GM12878 (cell line): Measurements from ENCODE around the gene SCMH1. TPM values are rescaled to one million over a fixed set of nuclear protein-coding genes. Genes with fewer than 3 reads are reported as not detected.

Experiments used
- ATAC-seq: fragments of 200-7000 bp; cut with Tn5 transposase; 3 replicates; pipeline ENCODE4 v1.9.1; 2020; ENCODE audit warnings: mild to moderate bottlenecking, moderate library complexity
- BruUV-seq: library from RNA; stranded (reverse); fragments of 400-500 nt; replicated peaks from 2 replicates; lab custom pipeline; 2021; lab: Mats Ljungman, UMichigan
- CTCF ChIA-PET: fragments of 300-600 bp; sonication (Branson Sonifier 250); formaldehyde crosslinking; extraction: SDS; loops from one replicate; lab custom pipeline; 2021; ENCODE audit warnings: inconsistent platforms; lab: Yijun Ruan, JAX
- POLR2A ChIA-PET: fragments of 350-600 bp; formaldehyde crosslinking; extraction: SDS; loops from one replicate; lab custom pipeline; 2021; ENCODE audit warnings: inconsistent platforms; lab: Charles Lee
- RAD21 ChIA-PET: fragments of 300-600 bp; sonication (Branson Sonifier 250); formaldehyde crosslinking; loops from one replicate; lab custom pipeline; 2023; ENCODE audit warnings: antibody characterized with exemption; ENCODE audit not compliant: unreplicated experiment; lab: Charles Lee
- SMC1A ChIA-PET: fragments of 300-600 bp; sonication (Branson Sonifier 250); formaldehyde crosslinking; loops from one replicate; lab custom pipeline; 2023; ENCODE audit not compliant: unreplicated experiment, uncharacterized antibody; lab: Charles Lee
- DNase-seq: peaks from one replicate; pipeline ENCODE4 v3.0.0-alpha.2; 2011; ENCODE audit warnings: low read depth, low spot score
- FAIRE-seq: peaks from 3 replicates; lab custom pipeline; 2011; peaks lifted over from hg19 to GRCh38; lab: Jason Lieb, UNC
- H2AFZ ChIP-seq: 2 replicates; pipeline ENCODE4 v1.6.0; 2011; ENCODE audit warnings: low read depth, low read length, control low read depth; ENCODE audit not compliant: control insufficient read depth
- H3K27ac ChIP-seq: 2 replicates; pipeline ENCODE4 v1.5.1; 2011; ENCODE audit warnings: control low read depth; ENCODE audit not compliant: control insufficient read depth, insufficient read depth
- H3K27me3 ChIP-seq, 2 experiments: replicated peaks in 1 of 2; 2 replicates each; pipeline versions ENCODE4 v1.6.0 to v1.6.1; 2011; ENCODE audit warnings: low read length in 1 of 2; ENCODE audit not compliant: control insufficient read depth in 2 of 2, insufficient read depth in 2 of 2
- H3K36me3 ChIP-seq, 2 experiments: 2 replicates each; pipeline ENCODE4 v1.5.1; 2011; ENCODE audit warnings: low read length in 1 of 2; ENCODE audit not compliant: control insufficient read depth in 2 of 2, insufficient read depth in 2 of 2
- H3K4me1 ChIP-seq: 2 replicates; pipeline ENCODE4 v1.6.1; 2011; ENCODE audit warnings: mild to moderate bottlenecking, low read length, moderate library complexity, mixed read lengths; ENCODE audit not compliant: control insufficient read depth, insufficient read depth
- H3K4me2 ChIP-seq: 2 replicates; pipeline ENCODE4 v1.6.0; 2011; ENCODE audit warnings: control low read depth; ENCODE audit not compliant: control insufficient read depth, insufficient read depth
- H3K4me3 ChIP-seq: fragments of 200-600 bp; sonication (generic); 2 replicates; pipeline ENCODE4 v1.5.1; 2016
- H3K79me2 ChIP-seq: 2 replicates; pipeline ENCODE4 v1.6.0; 2011; ENCODE audit warnings: low read length; ENCODE audit not compliant: control insufficient read depth, insufficient read depth
- H3K9ac ChIP-seq: 2 replicates; pipeline ENCODE4 v1.8.0; 2011; ENCODE audit warnings: low read length, control low read depth, mixed read lengths; ENCODE audit not compliant: control insufficient read depth, insufficient read depth
- H3K9me3 ChIP-seq: replicated peaks from 3 replicates; pipeline ENCODE4 v1.5.1; 2011; ENCODE audit warnings: mild to moderate bottlenecking, low read length; ENCODE audit not compliant: control insufficient read depth, insufficient read depth
- H4K20me1 ChIP-seq: 2 replicates; pipeline ENCODE4 v1.6.0; 2011; ENCODE audit not compliant: control insufficient read depth, insufficient read depth
- CBX5 ChIP-seq: sonication (generic); IDR thresholded peaks from 2 replicates; pipeline ENCODE4 v1.6.1; 2016; ENCODE audit warnings: low read depth, moderate library complexity, mild to moderate bottlenecking, inconsistent platforms
- IKZF1 ChIP-seq: fragments of 450-650 bp; conservative IDR thresholded peaks from 2 replicates; pipeline ENCODE4 v1.6.1; 2017; ENCODE audit warnings: antibody characterized with exemption, mild to moderate bottlenecking
- MTA2 ChIP-seq: fragments of 450-650 bp; IDR thresholded peaks from 2 replicates; pipeline ENCODE4 v1.6.1; 2016; ENCODE audit warnings: low read depth, mild to moderate bottlenecking, moderate library complexity
- NBN ChIP-seq: fragments of 450-650 bp; IDR thresholded peaks from 2 replicates; pipeline ENCODE4 v1.6.1; 2016
- RCOR1 ChIP-seq: conservative IDR thresholded peaks from 2 replicates; pipeline ENCODE4 v1.6.1; 2012; ENCODE audit warnings: low read depth, low read length, improper control_type of control experiment
- STAT3 ChIP-seq: IDR thresholded peaks from 2 replicates; pipeline ENCODE4 v1.6.1; 2011; ENCODE audit warnings: low read depth, low read length, improper control_type of control experiment
- ZNF622 ChIP-seq: fragments of 450-650 bp; IDR thresholded peaks from 2 replicates; pipeline ENCODE4 v1.6.1; 2017; ENCODE audit warnings: mild to moderate bottlenecking, inconsistent platforms
- WGBS: methylation state at CpG from one replicate; pipeline ENCODE4 v1.1.6; 2016; ENCODE audit warnings: low lambda C conversion rate; ENCODE audit not compliant: insufficient replicate concordance, insufficient coverage; ENCODE audit errors: missing lambda C conversion rate; 5-methylcytosine and 5-hydroxymethylcytosine counted together
- in situ Hi-C: fragments of 300-500 bp; cut with MboI; formaldehyde crosslinking; loops from 9 replicates; pipeline ENCODE4 v1.14.3; 2018; ENCODE audit warnings: mixed read lengths
- intact Hi-C: fragments of 100-400 bp; cut with micrococcal nuclease; formaldehyde crosslinking; loops from one replicate; pipeline ENCODE4 v1.14.2; 2022; ENCODE audit not compliant: unreplicated experiment
- polyA plus RNA-seq, 11 experiments: library from polyadenylated mRNA; depleted of rRNA in 4 of 11; unstranded in 6 of 11; stranded (reverse) in 5 of 11; fragments of >200 nt; fragmentation: Nextera tagmentation in 4 of 11; fragmentation: Illumina TruSeq in 1 of 11; extraction: Ambion mirVana in 4 of 11; extraction: Trizol in 1 of 11; gene quantifications; 1 replicate in 1 of 11; 2 replicates in 10 of 11; pipeline versions ENCODE4 v1.2.1 to v1.2.3, GENCODE V29; 2011 to 2016; ENCODE audit warnings: inconsistent platforms in 2 of 11, missing spikeins in 2 of 11, low read depth in 1 of 11
- total RNA-seq, 4 experiments: library from RNA; depleted of rRNA in 3 of 4; stranded (reverse); fragments of >200 nt in 3 of 4; fragmentation: Illumina TruSeq in 1 of 4; extraction: Trizol in 1 of 4; gene quantifications; 2 replicates each; pipeline versions ENCODE4 v1.2.1 to v1.2.3, GENCODE V29; 2013 to 2021
- TF ChIP-seq, protein P1 (sequence below): fragments of 450-650 bp; IDR thresholded peaks from 2 replicates; pipeline ENCODE4 v1.6.1; 2017; ENCODE audit warnings: mild to moderate bottlenecking
- TF ChIP-seq, protein P2 (sequence below): IDR thresholded peaks from 2 replicates; pipeline ENCODE4 v1.6.1; 2012; ENCODE audit warnings: low read length, inconsistent platforms

The SCMH1 gene
- total and polyA plus RNA-seq, 10 of the 15 experiments (the other 5 are each of a cell fraction or from before 2014, with no cell fraction given): 7.5 to 44.1 (median 27.8) TPM

DNA sequence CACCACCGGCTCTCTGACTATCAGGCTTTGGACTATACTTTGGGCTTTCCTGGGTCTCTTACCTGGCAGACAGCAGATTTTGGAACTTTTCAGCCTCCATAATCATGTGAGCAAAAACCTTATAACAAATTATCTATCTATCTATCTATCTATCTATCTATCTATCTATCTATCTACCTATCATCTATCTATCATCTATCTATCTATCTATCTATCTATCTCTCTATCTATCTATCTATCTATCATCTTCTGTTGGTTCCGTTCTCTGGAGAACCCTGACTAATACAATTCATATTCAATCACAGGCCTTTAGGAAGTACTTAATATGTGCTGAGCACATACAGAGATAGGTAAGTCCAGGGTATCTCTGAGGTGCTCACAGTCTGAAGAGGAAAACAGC, 18.7 kb upstream of the SCMH1 start:
- no peaks in the 10 kb centered on the region for H3K36me3 ChIP-seq
- no peak overlapping the region for H3K9ac ChIP-seq
- ChIA-PET POLR2A (no interaction called here), SMC1A (no interaction called here), RAD21 (no interaction called here), CTCF (interaction anchor here (0.9 to 1.7 kb wide), 2 partner anchors 65 to 157 kb away, joined by 3 to 5 read pairs; no protein-coding TSS in a partner anchor)
- no peaks in the 10 kb centered on the region for H3K4me1 ChIP-seq
- H3K4me3 ChIP-seq: no peak overlapping the region
- intact Hi-C loops: no loop called here
- H3K27ac ChIP-seq: no peak overlapping the region
- H3K9me3 ChIP-seq: no peaks in the 10 kb centered on the region; the same call in 1 of the 3 replicates
- FAIRE-seq (no peak), ATAC-seq (no peak), DNase-seq (no peak)
- H3K4me2 ChIP-seq: no peak overlapping the region
- H2AFZ ChIP-seq: no peak overlapping the region
- H3K79me2 ChIP-seq: no peaks in the 10 kb centered on the region
- H4K20me1 ChIP-seq: no peaks in the 10 kb centered on the region
- H3K27me3 ChIP-seq: no peaks in the 10 kb centered on the region
- TF ChIP-seq, protein P1, sequence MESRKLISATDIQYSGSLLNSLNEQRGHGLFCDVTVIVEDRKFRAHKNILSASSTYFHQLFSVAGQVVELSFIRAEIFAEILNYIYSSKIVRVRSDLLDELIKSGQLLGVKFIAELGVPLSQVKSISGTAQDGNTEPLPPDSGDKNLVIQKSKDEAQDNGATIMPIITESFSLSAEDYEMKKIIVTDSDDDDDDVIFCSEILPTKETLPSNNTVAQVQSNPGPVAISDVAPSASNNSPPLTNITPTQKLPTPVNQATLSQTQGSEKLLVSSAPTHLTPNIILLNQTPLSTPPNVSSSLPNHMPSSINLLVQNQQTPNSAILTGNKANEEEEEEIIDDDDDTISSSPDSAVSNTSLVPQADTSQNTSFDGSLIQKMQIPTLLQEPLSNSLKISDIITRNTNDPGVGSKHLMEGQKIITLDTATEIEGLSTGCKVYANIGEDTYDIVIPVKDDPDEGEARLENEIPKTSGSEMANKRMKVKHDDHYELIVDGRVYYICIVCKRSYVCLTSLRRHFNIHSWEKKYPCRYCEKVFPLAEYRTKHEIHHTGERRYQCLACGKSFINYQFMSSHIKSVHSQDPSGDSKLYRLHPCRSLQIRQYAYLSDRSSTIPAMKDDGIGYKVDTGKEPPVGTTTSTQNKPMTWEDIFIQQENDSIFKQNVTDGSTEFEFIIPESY: no peak
- no peak for TF ChIP-seq IKZF1
- no peak for TF ChIP-seq RCOR1
- TF ChIP-seq NBN: no peak
- TF ChIP-seq, protein P2, sequence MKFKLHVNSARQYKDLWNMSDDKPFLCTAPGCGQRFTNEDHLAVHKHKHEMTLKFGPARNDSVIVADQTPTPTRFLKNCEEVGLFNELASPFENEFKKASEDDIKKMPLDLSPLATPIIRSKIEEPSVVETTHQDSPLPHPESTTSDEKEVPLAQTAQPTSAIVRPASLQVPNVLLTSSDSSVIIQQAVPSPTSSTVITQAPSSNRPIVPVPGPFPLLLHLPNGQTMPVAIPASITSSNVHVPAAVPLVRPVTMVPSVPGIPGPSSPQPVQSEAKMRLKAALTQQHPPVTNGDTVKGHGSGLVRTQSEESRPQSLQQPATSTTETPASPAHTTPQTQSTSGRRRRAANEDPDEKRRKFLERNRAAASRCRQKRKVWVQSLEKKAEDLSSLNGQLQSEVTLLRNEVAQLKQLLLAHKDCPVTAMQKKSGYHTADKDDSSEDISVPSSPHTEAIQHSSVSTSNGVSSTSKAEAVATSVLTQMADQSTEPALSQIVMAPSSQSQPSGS: no peak
- no peak for TF ChIP-seq MTA2
- TF ChIP-seq CBX5: no peak
- TF ChIP-seq STAT3: no peak
- no peak for TF ChIP-seq ZNF622
- 88% methylated on average over 2 of the region's 2 CpGs for WGBS
- BruUV-seq: no TSS peak
- in situ Hi-C loops: no loop called here
